Astrocyte of the cerebellum (primary cell): ENCODE results near the gene MYBPH.

ENCODE experiments used
- DNase-seq: peaks from one replicate; pipeline ENCODE4 v3.0.0-alpha.2; 2011; ENCODE audit warnings: low read depth
- H3K4me3 ChIP-seq: 2 replicates; pipeline ENCODE4 v1.5.1; 2011; ENCODE audit warnings: mild to moderate bottlenecking, low read depth, low read length, moderate library complexity
- in situ Hi-C: cut with HindIII; loops from 2 replicates; pipeline ENCODE4 v1.10.0; 2017; ENCODE audit warnings: low sequenced_read_pairs
- TF ChIP-seq, protein P1 (sequence below): IDR thresholded peaks from 2 replicates; pipeline ENCODE4 v1.5.1; 2012; ENCODE audit warnings: low read length, low read depth, moderate library complexity, mild to moderate bottlenecking; ENCODE audit errors: missing control alignments

MYBPH gene

DNA sequence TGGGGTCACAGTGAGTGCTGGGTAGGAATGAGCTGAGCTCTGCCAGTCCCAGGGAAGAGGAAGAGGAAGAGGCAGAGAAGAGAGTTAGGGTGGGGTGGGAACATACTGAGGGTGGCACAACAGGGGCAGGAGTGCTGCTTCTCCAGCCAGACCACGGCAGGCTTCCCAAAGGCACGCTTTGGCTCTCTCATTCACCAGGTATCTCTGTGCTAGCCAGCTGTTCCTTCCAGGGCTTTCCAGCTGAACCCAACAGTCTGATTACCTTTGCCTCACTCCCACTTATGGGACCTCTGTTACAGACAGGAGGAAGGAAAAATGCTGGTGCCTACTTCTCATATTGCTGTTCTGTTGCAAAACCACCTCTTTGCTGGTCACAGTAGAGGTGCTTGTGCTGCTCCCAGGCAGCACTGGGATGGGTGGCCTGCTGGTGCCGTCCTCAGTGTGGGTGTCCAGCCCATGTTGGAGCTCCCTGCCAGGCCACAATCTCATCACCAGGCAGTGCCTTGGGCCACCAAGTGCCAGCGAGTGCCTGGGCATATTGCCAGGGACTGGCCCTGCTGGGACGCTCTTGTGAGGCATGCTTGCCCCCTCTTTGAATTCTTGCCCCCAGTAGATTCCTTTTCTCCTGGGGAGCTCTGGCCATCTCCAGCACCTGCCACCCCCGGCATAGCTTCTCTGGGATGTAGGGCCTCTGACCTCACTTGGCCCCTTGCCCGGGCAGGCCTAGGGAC is 46.0 kb downstream of the MYBPH start:
- TF ChIP-seq, protein P1, sequence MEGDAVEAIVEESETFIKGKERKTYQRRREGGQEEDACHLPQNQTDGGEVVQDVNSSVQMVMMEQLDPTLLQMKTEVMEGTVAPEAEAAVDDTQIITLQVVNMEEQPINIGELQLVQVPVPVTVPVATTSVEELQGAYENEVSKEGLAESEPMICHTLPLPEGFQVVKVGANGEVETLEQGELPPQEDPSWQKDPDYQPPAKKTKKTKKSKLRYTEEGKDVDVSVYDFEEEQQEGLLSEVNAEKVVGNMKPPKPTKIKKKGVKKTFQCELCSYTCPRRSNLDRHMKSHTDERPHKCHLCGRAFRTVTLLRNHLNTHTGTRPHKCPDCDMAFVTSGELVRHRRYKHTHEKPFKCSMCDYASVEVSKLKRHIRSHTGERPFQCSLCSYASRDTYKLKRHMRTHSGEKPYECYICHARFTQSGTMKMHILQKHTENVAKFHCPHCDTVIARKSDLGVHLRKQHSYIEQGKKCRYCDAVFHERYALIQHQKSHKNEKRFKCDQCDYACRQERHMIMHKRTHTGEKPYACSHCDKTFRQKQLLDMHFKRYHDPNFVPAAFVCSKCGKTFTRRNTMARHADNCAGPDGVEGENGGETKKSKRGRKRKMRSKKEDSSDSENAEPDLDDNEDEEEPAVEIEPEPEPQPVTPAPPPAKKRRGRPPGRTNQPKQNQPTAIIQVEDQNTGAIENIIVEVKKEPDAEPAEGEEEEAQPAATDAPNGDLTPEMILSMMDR = no peak
- in situ Hi-C loops = no loop called here
- no peak overlapping the region for H3K4me3 ChIP-seq
- DNase-seq = no peak

- H3K4me3 ChIP-seq = peak overlapping the region; percentile 40
- in situ Hi-C loops = no loop called here
- DNase-seq = no peak
- TF ChIP-seq, protein P1 = no peak
These were observed 46.7 kb downstream of the MYBPH start for GRCh38 chr1:203128716-203129500.

- no peak for DNase-seq
- H3K4me3 ChIP-seq = peak overlapping the region; percentile 40
- TF ChIP-seq, protein P1 = no peak
- in situ Hi-C loops = no loop called here
These were observed 47.3 kb downstream of the MYBPH start for GRCh38 chr1:203128431-203128715.

GRCh38 chr1:203127666-203128430 is 47.8 kb downstream of the MYBPH start, which contains the start of gene ADORA1:
Gene ADORA1 (plus strand): TSS chr1:203127726. CDS start chr1:203128842, 1,116 bp downstream.
- TF ChIP-seq, protein P1 = peak; percentile 4
- peak within 1 kb of the TSS; percentile 40 for H3K4me3 ChIP-seq
- in situ Hi-C loops = no loop called here
- DNase-seq = peak; percentile 16

- TF ChIP-seq, protein P1 = no peak
- in situ Hi-C loops = no loop called here
- DNase-seq = no peak
- peak overlapping the region; percentile 40 for H3K4me3 ChIP-seq
These were observed 48.6 kb downstream of the MYBPH start for GRCh38 chr1:203126866-203127665.
